Hepatocyte (in vitro differentiated cells): ENCODE measurements around the gene LBHD1. TPM values are rescaled to one million over a fixed set of nuclear protein-coding genes. Genes with fewer than 3 reads are reported as not detected.
"Not testable (repeated sequence)": the region's sequence is repeated elsewhere in the genome, so short reads cannot be mapped to it uniquely, and the experiment has no call there.

Experiments
- DNase-seq: peaks from one replicate; pipeline ENCODE4 v3.0.0-alpha.2; 2016; ENCODE audit warnings: low spot score
- H2AFZ ChIP-seq: fragments of 200-600 bp; sonication (generic); 2 replicates; pipeline ENCODE4 v1.6.0; 2016; ENCODE audit warnings: antibody characterized with exemption, mild to moderate bottlenecking
- H3K27ac ChIP-seq: fragments of 200-600 bp; sonication (generic); 2 replicates; pipeline ENCODE4 v1.5.1; 2016; ENCODE audit warnings: mild to moderate bottlenecking
- H3K27me3 ChIP-seq: fragments of 200-600 bp; sonication (generic); 2 replicates; pipeline ENCODE4 v1.6.1; 2016
- H3K36me3 ChIP-seq: fragments of 200-600 bp; sonication (generic); replicated peaks from 2 replicates; pipeline ENCODE4 v1.5.1; 2016; ENCODE audit warnings: low read depth; ENCODE audit not compliant: insufficient read depth
- H3K4me1 ChIP-seq: fragments of 200-600 bp; sonication (generic); 2 replicates; pipeline ENCODE4 v1.5.1; 2016; ENCODE audit warnings: mild to moderate bottlenecking, moderate library complexity; ENCODE audit not compliant: insufficient read depth
- H3K4me2 ChIP-seq: fragments of 200-600 bp; sonication (generic); 2 replicates; pipeline ENCODE4 v1.6.0; 2016
- H3K4me3 ChIP-seq: fragments of 200-600 bp; sonication (generic); 2 replicates; pipeline ENCODE4 v1.5.1; 2016; ENCODE audit warnings: mild to moderate bottlenecking
- H3K79me2 ChIP-seq: fragments of 200-600 bp; sonication (generic); 2 replicates; pipeline ENCODE4 v1.6.0; 2017; ENCODE audit warnings: mild to moderate bottlenecking
- H3K9me2 ChIP-seq: fragments of 200-600 bp; sonication (generic); replicated peaks from 2 replicates; pipeline ENCODE4 v1.6.0; 2017; ENCODE audit warnings: mild to moderate bottlenecking; ENCODE audit not compliant: insufficient read depth
- H3K9me3 ChIP-seq: fragments of 200-600 bp; sonication (generic); 2 replicates; pipeline ENCODE4 v1.5.1; 2016; ENCODE audit warnings: low read depth, mild to moderate bottlenecking
- H4K20me1 ChIP-seq: fragments of 200-600 bp; sonication (generic); 2 replicates; pipeline ENCODE4 v1.6.0; 2016; ENCODE audit warnings: mild to moderate bottlenecking; ENCODE audit not compliant: insufficient read depth, poor library complexity, severe bottlenecking
- CTCF ChIP-seq: fragments of 200-600 bp; sonication (generic); IDR thresholded peaks from 2 replicates; pipeline ENCODE4 v1.5.1; 2016; ENCODE audit warnings: antibody characterized with exemption, mild to moderate bottlenecking; ENCODE audit not compliant: poor library complexity
- EZH2 ChIP-seq: fragments of 200-600 bp; sonication (generic); IDR thresholded peaks from 2 replicates; pipeline ENCODE4 v1.6.1; 2016; ENCODE audit warnings: antibody characterized with exemption, mild to moderate bottlenecking, borderline replicate concordance
- EZH2phosphoT487 ChIP-seq: fragments of 200-600 bp; sonication (generic); IDR thresholded peaks from one replicate; pipeline ENCODE4 v1.6.1; 2018; ENCODE audit warnings: antibody characterized with exemption, mild to moderate bottlenecking, low read depth, moderate library complexity; ENCODE audit not compliant: unreplicated experiment, severe bottlenecking
- WGBS: methylation state at CpG from one replicate; pipeline ENCODE4 v1.1.6; 2016; ENCODE audit warnings: low lambda C conversion rate; ENCODE audit errors: missing lambda C conversion rate; 5-methylcytosine and 5-hydroxymethylcytosine counted together
- polyA plus RNA-seq: library from polyadenylated mRNA; unstranded; fragments of >200 nt; fragmentation: Nextera tagmentation; extraction: Ambion mirVana; gene quantifications from 2 replicates; pipeline ENCODE4 v1.2.1, GENCODE V29; 2016
- total RNA-seq: library from RNA; depleted of rRNA; stranded (reverse); fragments of >200 nt; gene quantifications from 2 replicates; pipeline ENCODE4 v1.2.3, GENCODE V29; 2014

LBHD1 gene
- total and polyA plus RNA-seq, 2 experiments from 2014 or later, result 6.5 to 11.2 TPM

DNA sequence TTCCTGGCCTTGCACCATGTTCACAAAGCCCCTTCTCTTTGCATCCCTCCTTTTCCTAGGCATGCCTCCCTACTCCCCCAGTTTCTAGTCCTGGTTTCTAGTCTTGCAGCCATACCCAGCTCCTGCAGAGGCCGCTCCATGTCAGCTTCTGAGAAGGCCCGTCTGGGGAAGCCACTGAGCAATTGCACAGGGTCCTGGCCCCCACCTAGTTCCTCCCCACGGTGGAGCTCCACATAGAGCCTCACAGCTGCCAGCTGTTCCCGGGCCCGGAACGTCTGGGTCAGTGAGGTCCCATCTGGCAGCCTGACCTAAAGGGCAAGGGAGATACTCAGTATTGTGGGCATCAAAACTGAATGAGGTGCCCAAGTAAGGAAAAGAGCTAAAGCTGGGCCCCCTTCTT is 4.6 kb upstream of the LBHD1 start:
- no peaks in the 10 kb centered on the region for H3K9me3 ChIP-seq
- no peaks in the 10 kb centered on the region for H3K27me3 ChIP-seq
- H3K4me2 ChIP-seq, result no peak overlapping the region
- no peaks in the 10 kb centered on the region for H3K36me3 ChIP-seq
- no peak overlapping the region for H2AFZ ChIP-seq
- H3K79me2 ChIP-seq, result peaks cover 51% of the 10 kb centered on the region
- no peak overlapping the region for H3K4me3 ChIP-seq
- TF ChIP-seq CTCF, result no peak
- TF ChIP-seq EZH2, result no peak
- no peak for TF ChIP-seq EZH2phosphoT487
- peaks cover 27% of the 10 kb centered on the region for H3K4me1 ChIP-seq
- DNase-seq, result no peak
- H4K20me1 ChIP-seq, result no peaks in the 10 kb centered on the region
- 81% methylated on average over 6 of the region's 6 CpGs for WGBS
- H3K27ac ChIP-seq, result no peak overlapping the region
- H3K9me2 ChIP-seq, result no peaks in the 10 kb centered on the region

DNA sequence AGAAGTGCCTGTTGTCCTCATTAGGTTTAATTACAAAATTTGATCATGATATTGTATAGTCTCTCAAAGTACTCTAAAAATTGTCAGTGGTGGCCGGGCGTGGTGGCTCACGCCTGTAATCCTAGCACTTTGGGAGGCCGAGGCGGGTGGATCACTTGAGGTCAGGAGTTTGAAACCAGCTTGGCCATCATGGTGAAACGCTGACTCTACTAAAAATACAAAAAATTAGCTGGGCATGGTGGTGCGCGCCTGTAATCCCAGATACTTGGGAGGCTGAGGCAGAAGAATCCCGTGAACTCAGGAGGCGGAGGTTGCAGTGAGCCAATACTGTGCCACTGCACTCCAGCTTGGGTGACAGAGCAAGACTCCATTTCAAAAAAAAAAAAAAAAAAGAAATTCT is 3.3 kb upstream of the LBHD1 start:
- H3K79me2 ChIP-seq, result peaks cover 54% of the 10 kb centered on the region
- peaks cover 27% of the 10 kb centered on the region for H3K4me1 ChIP-seq
- not testable (repeated sequence) for H3K4me2 ChIP-seq, H2AFZ ChIP-seq, H4K20me1 ChIP-seq, H3K9me2 ChIP-seq, H3K4me3 ChIP-seq, H3K9me3 ChIP-seq, H3K27me3 ChIP-seq, DNase-seq, H3K27ac ChIP-seq, H3K36me3 ChIP-seq
- WGBS, result 92% methylated on average over 10 of the region's 10 CpGs

- no peak for DNase-seq
- peaks cover 56% of the 10 kb centered on the region for H3K79me2 ChIP-seq
- no peaks in the 10 kb centered on the region for H3K27me3 ChIP-seq
- TF ChIP-seq EZH2phosphoT487 (no peak), EZH2 (no peak), CTCF (no peak)
- H4K20me1 ChIP-seq, result no peaks in the 10 kb centered on the region
- peak overlapping the region; percentile 95 for H3K27ac ChIP-seq
- no peaks in the 10 kb centered on the region for H3K9me2 ChIP-seq
- H2AFZ ChIP-seq, result no peak overlapping the region
- H3K4me2 ChIP-seq, result peak overlapping the region; percentile 93
- 91% methylated on average over 2 of the region's 2 CpGs for WGBS
- H3K4me3 ChIP-seq, result no peak overlapping the region
- H3K4me1 ChIP-seq, result peaks cover 20% of the 10 kb centered on the region
- no peaks in the 10 kb centered on the region for H3K36me3 ChIP-seq
- no peaks in the 10 kb centered on the region for H3K9me3 ChIP-seq
Observed at GRCh38 chr11:62673196-62673525, 1.1 kb upstream of the LBHD1 start.

DNA sequence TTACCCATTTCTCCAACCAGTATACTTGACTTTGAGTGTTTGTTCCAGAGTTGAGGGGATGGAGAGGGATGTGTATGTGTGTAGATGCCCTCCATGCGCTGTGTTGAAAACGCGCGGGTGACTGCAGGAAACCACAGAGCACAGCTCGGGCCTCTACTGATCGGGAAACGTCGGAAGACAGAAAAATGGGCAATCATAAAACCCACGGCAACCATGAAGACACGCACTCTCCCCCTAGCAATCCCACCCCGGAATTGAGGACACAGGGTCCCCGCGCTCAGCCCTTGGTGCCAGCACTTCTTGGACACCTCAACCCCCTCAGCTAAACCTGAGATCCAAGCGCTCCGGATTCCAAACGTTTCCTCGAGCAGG is 845 bp downstream of the LBHD1 start:
- peaks cover 7% of the 10 kb centered on the region for H4K20me1 ChIP-seq
- WGBS, result 2% methylated on average over 17 of the region's 17 CpGs
- peak overlapping the region; percentile 60 for H2AFZ ChIP-seq
- H3K4me2 ChIP-seq, result peak overlapping the region; percentile 93
- H3K79me2 ChIP-seq, result peaks cover 59% of the 10 kb centered on the region
- peak overlapping the region; percentile 60 for H3K4me3 ChIP-seq
- H3K27me3 ChIP-seq, result no peaks in the 10 kb centered on the region
- DNase-seq, result no peak
- H3K9me3 ChIP-seq, result no peaks in the 10 kb centered on the region
- TF ChIP-seq EZH2 (no peak), EZH2phosphoT487 (no peak), CTCF (no peak)
- H3K36me3 ChIP-seq, result no peaks in the 10 kb centered on the region
- H3K27ac ChIP-seq, result peak overlapping the region; percentile 95
- no peaks in the 10 kb centered on the region for H3K9me2 ChIP-seq
- peaks cover 28% of the 10 kb centered on the region for H3K4me1 ChIP-seq
